HG02610 (cell line): Measurements from ENCODE around the gene COL1A1.
A peak's percentile ranks its signal among the peaks of the same experiment; 100 is the strongest.

Source experiments
- ATAC-seq: cut with Tn5 transposase; IDR thresholded peaks from one replicate; pipeline ENCODE4 v1.9.1; 2021; ENCODE audit warnings: mild to moderate bottlenecking, moderate library complexity; ENCODE audit not compliant: unreplicated experiment

Gene COL1A1

DNA sequence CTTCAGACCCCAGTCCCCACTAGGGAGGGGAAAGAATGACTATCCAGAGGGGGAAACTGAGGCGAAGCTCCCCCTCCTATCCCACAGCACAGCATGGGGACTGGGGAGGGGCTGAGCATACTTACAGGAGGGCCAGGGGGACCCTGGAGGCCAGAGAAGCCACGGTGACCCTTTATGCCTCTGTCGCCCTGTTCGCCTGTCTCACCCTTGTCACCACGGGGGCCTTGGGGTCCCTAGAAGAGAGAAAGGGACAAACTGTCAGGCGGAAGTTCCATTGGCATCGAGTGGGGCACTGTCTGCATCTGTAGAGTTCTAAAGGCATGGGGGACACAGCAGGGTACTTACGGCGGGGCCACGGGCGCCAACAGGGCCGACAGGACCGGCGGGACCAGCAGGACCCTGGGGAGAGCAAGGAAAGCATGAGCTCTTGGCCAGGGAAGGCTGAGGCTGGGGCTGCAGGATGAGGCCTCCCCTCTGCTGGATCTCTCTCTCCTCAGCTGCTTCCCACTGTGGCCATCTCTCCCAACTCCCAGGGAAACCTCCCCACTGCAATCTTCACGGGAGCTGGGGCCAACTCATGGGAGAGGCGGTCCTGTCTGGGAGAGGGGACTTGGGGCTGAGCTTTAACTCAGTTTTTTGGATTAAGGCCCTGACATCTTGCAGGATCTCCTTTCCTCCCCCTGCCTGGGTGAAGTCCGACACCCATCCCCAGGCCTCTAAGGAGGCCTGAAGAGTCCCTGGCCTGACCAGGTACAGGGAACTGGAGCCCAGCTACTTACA is 13.5 kb downstream of the COL1A1 start:
- ATAC-seq: no peak

DNA sequence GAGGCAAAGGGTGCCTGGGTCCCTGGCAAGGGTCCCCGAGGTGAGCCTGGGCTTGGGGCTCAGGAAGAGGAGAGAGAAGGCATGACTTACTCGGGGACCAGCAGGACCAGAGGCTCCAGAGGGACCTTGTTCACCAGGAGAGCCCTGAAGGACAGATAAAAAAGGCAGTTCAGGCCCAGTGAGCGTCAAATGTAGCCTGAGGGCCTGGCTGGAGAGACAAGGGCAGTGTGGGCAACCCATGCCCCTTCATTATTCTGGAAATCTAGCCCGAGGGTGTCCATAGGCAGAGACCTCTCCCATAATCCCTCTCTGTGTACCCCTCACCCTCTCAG is 14.1 kb downstream of the COL1A1 start:
- no peak for ATAC-seq

DNA sequence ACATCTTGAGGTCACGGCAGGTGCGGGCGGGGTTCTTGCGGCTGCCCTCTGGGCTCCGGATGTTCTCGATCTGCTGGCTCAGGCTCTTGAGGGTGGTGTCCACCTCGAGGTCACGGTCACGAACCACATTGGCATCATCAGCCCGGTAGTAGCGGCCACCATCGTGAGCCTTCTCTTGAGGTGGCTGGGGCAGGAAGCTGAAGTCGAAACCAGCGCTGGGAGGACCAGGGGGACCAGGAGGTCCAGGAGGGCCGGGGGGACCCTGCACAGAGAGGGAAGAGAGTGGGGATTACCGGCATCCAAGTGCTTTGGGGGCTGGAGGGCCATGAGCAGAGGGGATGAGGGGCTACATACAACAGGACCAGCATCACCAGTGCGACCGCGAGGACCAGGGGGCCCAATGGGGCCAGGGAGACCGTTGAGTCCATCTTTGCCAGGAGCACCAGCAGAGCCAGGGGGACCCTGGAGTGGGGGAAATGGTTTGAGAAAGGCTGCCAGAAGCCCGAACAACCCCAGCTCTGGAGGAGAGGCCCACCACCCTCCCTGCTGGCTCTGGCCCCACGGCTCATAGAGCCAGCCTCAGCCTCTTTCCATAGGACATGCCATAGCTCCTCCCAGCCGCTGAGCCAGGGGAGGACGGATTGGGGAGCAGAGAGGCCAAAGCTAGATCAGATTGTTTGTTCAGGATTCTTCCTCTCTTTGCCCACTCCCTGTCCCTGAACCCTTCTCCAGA is 14.6 kb downstream of the COL1A1 start:
- no peak for ATAC-seq

DNA sequence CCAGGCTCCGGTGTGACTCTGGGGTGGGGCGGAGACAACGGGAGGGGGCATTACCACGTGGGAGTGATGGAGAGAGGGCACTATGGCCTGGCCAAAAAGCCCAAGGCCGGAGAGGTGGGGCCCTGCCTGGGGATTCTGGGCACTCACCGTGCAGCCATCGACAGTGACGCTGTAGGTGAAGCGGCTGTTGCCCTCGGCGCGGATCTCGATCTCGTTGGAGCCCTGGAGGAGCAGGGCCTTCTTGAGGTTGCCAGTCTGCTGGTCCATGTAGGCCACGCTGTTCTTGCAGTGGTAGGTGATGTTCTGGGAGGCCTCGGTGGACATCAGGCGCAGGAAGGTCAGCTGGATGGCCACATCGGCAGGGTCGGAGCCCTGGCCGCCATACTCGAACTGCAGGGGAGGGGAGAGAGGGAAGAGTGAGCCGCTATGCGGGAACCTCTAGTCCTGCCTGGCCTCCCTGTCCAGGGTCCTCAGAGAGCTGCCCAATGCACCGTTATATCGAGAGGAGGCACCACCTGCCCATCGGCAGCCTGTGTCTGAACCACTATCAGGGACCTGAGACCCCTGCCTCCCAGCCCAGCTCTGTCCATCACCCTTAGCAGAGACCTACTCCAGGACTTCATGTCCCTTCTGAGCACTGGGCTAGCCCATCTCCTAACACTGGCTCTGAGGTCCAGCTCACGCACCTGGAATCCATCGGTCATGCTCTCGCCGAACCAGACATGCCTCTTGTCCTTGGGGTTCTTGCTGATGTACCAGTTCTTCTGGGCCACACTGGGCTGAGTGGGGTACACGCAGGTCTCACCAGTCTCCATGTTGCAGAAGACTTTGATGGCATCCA is 15.6 kb downstream of the COL1A1 start:
- no peak for ATAC-seq

DNA sequence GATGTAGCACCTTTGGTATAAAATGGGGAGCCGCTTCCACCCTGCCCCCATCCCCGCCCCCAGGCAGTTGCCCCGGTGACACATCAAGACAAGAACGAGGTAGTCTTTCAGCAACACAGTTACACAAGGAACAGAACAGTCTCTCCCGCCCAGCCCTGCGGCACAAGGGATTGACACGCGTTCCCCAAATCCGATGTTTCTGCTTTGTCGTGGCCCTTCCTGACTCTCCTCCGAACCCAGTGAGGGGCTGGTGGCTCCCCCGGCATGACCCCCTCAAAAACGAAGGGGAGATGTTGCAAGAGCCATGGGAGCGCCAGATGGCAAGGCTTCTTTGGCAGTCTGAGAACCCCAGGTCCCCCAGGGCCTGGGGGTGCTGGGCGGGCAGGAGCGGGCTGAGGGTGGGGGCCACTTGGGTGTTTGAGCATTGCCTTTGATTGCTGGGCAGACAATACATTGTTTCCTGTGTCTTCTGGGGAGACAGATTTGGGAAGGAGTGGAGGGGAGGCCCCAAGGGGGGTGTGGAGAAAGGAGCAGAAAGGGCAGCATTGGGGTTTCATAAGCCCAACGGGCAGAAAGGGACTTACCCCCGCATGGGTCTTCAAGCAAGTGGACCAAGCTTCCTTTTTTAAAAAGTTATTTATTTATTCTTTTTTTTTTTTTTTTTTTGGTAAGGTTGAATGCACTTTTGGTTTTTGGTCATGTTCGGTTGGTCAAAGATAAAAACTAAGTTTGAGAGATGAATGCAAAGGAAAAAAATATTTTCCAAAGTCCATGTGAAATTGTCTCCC is 16.6 kb downstream of the COL1A1 start:
- no peak for ATAC-seq

DNA sequence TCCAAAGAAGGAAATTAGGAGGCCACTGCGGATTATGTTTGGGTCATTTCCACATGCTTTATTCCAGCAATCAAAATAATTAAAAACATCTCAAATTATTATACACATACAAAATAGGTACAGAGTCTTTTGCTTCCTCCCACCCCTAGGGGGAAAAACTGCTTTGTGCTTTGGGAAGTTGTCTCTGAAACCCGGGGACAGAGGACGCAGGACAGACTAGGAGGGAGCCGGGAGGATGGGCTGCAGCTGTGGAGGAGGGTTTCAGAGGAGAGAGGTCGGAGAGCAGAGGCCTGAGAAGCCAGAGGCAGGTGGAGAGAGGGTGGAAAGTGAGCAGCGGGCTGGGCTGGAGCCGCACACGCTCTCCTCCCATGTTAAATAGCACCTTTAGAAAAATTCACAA is 17.4 kb downstream of the COL1A1 start:
- ATAC-seq: no peak

DNA sequence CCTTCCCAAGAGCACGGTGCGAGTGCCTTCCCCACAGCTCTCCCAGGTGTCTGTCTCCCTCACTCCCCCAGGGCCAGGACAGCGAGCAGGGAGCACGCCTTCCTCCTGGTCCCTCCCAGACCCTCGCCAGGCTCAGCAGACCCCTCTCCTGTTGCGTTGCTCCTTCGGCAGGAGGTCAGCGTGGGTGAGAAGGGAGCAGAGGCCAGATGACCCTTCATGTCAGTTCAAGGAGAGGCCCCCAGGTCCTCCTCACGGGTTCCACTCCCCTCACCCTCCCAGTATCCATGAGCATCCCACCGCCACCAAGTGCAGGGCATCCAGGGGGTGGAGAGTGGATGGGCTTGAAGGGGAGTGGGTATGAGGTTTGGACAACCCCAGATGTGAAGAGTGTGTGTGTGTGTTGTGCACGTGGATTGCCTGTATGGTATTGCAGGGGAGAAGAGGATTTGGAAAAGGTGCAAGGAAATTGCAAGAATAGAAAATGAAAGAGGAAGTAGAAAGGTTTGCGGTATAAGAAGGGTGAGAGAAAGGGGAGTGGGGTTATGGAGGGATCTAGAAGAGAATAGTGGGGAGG is 17.9 kb downstream of the COL1A1 start:
- ATAC-seq: no peak

DNA sequence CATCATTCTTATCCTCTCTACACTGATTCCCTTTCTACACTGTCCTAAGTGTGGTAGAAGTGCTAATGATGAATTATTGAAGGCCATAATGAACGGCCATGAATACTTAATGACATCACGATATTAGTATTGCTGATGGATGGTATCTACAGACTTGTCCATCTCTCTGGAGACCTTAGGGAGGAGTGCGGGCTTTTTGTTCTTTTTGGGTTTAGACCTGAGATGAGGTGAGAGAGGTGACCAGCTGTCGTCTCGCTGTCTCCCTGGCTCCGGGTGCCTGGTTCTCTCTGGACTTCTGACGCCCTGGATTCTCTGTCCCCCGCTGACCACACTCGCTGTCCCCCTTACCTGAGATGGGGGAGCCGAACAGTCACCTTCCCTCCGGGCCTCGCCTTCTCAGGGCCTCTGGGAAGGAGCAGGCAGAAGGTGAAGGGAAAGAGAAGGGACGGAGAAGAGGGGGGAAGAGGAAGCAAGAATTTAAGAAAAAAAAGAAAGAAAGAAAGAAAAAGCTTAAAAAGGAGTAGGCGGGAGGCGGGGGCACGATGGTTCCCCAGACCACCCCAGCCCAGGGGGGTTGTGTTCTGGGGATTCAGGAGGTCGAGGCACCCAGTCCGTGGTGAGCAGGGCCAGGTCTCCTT is 18.5 kb downstream of the COL1A1 start:
- no peak for ATAC-seq

DNA sequence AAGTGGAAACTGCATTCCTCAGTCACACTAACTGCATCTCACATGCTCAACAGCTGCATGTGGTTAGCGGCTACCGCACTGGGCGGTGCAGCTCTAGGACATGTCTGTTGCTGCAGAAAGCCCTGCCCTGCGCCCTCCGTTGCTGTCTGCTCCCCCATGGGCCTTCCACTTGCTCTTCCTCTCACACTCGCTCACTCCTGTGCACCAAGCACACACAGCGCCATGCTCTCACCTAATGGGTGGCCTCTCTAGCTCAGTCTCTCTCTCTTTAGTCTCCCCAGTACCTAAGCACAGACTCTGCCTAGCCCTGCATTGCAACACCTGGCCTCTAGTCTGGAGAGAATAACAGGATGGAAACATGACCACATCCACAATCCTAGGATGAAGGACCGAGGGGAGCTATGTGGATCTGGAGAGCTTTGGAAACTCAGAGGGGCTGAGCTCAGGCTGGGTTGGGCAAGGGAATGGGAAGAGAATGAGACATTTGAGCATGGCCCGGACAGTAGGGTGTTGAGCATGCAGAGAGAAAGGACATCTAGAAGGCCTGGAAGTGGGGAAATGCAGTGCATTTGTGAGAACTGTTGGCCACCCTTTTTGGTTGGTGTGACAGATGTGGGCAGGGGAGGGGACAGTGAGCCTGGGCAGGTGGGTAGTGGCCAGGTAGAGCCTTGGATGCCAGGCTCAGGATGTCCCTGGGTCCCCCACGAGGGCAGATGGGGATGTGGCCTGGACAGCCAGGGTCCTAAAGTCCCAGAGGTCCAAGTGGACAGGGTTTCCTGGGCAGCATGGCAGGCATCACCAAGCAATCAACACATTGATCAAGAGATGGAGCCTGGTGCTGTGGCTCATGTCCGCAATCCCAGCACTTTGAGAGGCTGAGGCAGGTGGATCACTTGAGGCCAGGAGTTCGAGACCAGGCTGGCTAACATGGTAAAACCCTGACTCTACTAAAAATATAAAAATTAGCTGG is 19.6 kb downstream of the COL1A1 start:
- no peak for ATAC-seq

DNA sequence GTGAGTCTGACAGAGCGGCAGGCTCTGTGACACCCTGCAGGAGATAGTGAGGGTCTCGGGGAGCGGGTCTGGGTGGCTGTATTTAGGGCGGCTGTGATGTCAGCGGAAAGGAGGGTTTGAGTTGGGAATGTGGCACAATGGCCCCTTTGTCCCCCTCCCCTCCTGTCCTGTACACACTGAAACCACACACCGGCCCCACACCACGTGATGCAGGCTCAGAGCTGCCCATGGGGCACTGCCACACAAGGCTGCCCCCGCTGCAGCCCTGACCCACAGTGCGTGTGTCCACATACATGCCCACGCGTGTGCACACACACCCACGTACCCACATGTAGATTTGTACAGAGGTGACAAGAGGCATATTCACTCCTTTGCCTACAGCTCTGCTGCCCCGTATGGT is 20.3 kb downstream of the COL1A1 start:
- ATAC-seq: no peak

DNA sequence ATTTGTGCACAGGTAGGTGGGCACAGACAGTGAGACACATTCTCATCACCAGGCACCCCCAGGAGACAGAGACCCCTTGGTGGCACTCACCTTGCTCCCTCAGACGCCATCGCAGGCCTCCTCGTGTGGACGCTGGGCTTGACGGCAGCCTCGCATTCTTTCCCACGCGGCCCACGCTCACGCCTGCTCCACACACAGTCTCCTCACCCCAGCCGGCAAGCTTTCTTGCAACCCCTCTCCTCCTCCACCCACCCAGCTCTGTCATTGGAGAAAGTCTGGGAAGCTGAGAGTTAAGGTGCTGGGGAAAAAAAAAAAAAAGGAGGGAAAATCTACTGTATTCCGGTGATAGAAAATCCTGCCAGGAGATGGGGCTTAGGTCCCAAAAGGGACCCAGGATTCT is 20.8 kb downstream of the COL1A1 start:
- no peak for ATAC-seq

DNA sequence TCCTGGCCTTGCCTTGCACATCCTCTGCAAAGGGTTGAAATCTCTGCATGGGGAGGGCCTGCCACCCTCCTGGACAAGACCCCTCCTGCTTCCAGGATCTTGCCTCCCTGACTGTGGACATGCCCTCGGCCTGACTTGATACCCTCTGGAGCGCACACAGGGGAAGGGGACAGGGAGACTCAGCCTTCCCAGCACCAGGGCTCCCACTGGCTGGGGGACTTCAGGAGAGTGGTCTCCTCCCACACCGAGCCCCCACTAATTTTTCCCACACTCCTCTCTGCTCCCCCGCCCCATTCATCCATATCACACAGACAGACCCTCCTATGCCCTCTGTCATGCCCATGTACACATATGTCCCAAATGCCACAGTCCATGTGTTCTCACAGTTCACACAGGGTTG is 21.3 kb downstream of the COL1A1 start:
- ATAC-seq: no peak

DNA sequence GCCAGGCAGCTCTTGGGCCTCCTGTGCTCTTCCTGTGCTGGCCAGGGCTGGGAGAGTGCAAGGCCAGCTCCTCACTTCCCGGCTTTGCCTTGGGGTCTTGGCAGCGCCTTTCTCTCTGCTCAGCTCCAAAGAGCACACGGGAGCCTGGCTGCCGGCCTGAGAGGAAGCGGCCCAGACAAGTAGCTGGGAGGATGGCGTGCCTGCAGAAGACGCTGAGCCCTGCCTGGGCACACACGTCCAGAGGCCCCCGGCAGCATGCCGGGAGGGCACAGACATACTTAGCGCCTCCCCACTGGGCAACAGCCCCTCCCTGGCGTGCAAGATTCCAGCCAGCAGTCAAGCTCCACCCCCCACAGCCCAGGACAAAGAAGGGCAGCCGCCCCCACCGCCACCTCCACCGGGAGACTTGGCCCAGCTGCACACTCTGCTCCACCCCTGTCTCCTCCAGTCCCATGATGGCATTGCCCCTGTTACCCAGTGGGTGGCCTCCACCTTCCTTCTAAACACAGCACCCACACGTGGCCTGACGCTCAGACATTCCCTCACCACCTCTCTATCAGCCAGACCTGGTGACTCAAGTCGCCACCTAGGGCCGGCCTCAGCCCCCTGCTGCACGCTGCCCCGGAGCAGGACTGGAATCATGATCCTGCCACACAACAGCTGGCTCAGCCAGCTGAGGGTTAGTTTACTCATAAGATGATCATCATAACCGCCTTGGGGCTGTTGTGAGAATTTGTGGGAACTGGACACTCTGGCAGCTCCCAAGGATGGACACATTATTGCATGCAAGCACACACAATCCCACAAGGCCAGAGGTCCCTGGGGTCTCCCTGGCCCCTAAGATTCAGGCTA is 23.2 kb downstream of the COL1A1 start:
- peak; percentile 74 for ATAC-seq

DNA sequence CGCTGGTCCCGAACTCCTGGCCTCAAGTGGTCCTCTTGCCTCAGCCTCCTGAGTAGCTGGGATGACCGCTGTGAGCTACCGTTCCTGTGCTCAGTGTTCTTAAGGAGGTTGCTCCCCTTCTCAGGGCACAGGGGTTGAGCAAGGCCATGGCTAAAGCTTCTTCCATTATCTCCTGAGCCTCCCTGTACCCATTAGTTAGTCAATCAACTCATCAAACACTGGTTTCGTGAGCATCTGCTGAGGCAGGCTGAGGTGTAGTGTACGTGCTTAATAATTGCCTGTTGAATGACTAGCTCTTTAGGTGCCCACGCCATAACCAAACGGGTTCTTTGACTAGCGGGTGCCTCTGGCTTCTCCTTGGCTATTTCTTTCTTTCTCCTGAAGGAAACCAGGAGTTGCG is 24.0 kb downstream of the COL1A1 start:
- no peak for ATAC-seq

DNA sequence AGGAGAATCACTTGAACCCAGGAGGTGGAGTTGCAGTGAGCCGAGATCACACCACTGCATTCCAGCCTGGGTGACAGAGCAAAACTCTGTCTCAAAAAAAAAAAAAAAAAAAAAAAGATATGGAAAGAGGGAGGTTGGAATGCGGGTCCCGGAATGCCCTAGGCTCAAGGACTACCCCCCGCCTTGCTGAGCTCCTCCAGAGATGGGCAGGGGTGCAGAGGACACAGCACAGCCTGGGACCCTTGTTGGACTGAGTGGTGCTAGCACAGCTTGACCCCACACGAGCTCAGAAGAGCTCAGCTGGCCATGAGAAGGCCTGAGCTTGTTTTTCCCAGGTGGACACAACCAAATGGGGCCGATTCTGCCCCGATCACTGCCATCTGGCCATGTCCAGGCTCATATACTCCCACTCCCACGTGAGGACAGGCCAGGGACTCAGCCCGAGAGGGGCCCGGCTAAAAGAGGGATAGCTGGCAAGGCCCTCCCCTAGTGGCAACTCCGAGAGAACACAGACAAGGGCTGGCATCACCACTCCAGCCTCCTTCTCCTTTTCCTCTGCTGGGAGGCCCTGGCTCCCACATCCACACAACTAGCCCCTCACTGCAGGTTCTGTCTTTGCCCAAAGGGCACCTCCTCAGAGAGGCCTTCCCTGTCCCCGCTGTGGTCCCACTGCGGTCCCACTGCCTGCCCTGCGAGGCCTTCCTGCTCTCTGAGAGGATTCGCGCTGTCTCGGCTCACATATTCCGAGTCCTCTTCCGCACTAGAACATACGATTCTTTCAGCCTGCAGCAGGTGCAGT is 24.7 kb downstream of the COL1A1 start:
- ATAC-seq: no peak

DNA sequence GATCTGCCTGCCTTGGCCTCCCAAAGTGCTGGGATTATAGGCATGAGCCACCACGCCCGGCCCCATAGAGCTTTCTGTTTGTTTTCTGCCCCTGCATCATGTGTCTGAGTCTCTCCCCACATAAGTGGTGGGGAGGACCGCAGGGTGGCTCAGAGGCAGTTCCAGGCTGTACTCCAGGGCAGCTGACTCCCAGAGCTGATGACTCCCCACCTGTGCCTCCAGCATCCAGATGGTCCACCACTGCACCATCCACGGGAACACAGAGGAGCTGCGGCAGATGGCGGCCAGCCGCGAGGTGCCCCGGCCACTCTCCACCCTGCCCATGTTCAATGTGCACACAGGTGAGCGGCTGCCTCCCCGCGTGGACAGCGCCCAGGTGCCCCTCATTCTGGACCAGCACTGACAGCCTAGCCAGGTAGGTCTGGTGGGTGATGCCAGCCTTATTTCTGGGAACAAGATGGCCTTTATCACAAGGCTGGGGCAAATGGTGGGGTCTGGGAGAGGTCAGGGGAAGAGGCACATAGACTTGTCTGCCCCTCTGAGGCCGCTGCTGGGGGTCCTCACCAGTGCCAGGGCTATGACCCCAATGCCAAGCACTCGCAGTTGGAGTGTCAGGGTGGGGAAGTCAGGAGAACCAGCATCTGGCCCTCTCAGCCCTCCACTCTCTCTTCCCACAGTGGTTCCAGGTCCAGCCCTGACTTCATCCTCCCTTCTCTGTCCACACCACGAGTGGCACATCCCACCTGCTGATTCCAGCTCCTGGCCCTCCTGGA is 26.2 kb downstream of the COL1A1 start:
- no peak for ATAC-seq

DNA sequence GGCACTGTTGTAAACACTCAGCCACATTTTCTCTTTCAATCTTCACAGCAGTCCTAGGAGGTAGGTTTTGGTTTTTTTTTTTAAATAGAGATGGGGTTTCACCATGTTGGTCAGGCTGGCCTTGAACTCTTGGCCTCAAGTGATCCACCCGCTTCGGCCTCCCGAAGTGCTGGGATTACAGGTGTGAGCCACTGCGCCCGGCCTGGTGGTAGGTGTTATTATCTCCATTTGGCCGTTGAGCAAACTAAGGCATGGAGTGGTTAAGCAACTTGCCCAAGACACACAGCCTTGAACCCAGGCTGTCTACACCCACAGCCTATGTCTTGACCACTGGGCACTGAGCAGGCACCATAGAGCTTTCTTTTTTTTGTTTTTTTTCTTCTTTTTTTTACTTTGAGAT is 27.0 kb downstream of the COL1A1 start:
- ATAC-seq: no peak
